A549 (cell line): Measurements from ENCODE around the gene CDYL2.

Source experiments
- CTCF ChIP-seq: fragments of >200 bp; sonication (Bioruptor Twin); formaldehyde crosslinking; IDR thresholded peaks from 3 replicates; pipeline ENCODE4 v1.5.1; 2016
- EP300 ChIP-seq, 2 experiments: fragments of >200 bp; sonication (Bioruptor Twin); formaldehyde crosslinking; IDR thresholded peaks; 2 replicates in 1 of 2; 3 replicates in 1 of 2; pipeline ENCODE4 v1.6.1; 2016 to 2017
- MAFK ChIP-seq: fragments of 450-650 bp; IDR thresholded peaks from 2 replicates; pipeline ENCODE4 v1.6.1; 2014; ENCODE audit not compliant: partially characterized antibody
- NR3C1 ChIP-seq: fragments of >200 bp; sonication (Bioruptor Twin); formaldehyde crosslinking; IDR thresholded peaks from 3 replicates; pipeline ENCODE4 v1.6.1; 2017
- POLR2AphosphoS2 ChIP-seq: conservative IDR thresholded peaks from 2 replicates; pipeline ENCODE4 v1.6.1; 2012; ENCODE audit warnings: low read length, improper control_type of control experiment, inconsistent platforms
- REST ChIP-seq: fragments of 200-600 bp; sonication (generic); IDR thresholded peaks from 2 replicates; pipeline ENCODE4 v1.6.1; 2016; ENCODE audit warnings: antibody characterized with exemption, mild to moderate bottlenecking, moderate library complexity
- USF2 ChIP-seq: fragments of 450-650 bp; IDR thresholded peaks from 2 replicates; pipeline ENCODE4 v1.6.1; 2014; ENCODE audit warnings: antibody characterized with exemption
- TF ChIP-seq, protein P1 (sequence below): fragments of 150-350 bp; IDR thresholded peaks from 2 replicates; pipeline ENCODE4 v1.6.1; 2014; ENCODE audit warnings: low read depth, mild to moderate bottlenecking, low read length
- TF ChIP-seq, protein P2 (sequence below): IDR thresholded peaks from 2 replicates; pipeline ENCODE4 v1.6.1; 2012

- TF ChIP-seq CTCF (no peak), REST (no peak), USF2 (no peak), NR3C1 (no peak), POLR2AphosphoS2 (no peak), MAFK (no peak), EP300 (IDR thresholded peaks at IDR 0.05) (no peak)
- TF ChIP-seq, protein P1, sequence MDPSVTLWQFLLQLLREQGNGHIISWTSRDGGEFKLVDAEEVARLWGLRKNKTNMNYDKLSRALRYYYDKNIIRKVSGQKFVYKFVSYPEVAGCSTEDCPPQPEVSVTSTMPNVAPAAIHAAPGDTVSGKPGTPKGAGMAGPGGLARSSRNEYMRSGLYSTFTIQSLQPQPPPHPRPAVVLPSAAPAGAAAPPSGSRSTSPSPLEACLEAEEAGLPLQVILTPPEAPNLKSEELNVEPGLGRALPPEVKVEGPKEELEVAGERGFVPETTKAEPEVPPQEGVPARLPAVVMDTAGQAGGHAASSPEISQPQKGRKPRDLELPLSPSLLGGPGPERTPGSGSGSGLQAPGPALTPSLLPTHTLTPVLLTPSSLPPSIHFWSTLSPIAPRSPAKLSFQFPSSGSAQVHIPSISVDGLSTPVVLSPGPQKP, result no peak
- TF ChIP-seq, protein P2, sequence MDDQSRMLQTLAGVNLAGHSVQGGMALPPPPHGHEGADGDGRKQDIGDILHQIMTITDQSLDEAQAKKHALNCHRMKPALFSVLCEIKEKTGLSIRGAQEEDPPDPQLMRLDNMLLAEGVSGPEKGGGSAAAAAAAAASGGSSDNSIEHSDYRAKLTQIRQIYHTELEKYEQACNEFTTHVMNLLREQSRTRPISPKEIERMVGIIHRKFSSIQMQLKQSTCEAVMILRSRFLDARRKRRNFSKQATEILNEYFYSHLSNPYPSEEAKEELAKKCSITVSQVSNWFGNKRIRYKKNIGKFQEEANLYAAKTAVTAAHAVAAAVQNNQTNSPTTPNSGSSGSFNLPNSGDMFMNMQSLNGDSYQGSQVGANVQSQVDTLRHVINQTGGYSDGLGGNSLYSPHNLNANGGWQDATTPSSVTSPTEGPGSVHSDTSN, result no peak
These were observed 147.7 kb downstream of the CDYL2 start for GRCh38 chr16:80656711-80657150.
